GM19023 (cell line): ENCODE results near the gene ZXDC.

Experiments used
- ATAC-seq: cut with Tn5 transposase; IDR thresholded peaks from one replicate; pipeline ENCODE4 v1.9.1; 2021; ENCODE audit warnings: mild to moderate bottlenecking, moderate library complexity; ENCODE audit not compliant: unreplicated experiment

ZXDC gene

GRCh38 chr3:126476166-126477060, 722 bp upstream of the ZXDC start:
- ATAC-seq: peak; percentile 24

DNA sequence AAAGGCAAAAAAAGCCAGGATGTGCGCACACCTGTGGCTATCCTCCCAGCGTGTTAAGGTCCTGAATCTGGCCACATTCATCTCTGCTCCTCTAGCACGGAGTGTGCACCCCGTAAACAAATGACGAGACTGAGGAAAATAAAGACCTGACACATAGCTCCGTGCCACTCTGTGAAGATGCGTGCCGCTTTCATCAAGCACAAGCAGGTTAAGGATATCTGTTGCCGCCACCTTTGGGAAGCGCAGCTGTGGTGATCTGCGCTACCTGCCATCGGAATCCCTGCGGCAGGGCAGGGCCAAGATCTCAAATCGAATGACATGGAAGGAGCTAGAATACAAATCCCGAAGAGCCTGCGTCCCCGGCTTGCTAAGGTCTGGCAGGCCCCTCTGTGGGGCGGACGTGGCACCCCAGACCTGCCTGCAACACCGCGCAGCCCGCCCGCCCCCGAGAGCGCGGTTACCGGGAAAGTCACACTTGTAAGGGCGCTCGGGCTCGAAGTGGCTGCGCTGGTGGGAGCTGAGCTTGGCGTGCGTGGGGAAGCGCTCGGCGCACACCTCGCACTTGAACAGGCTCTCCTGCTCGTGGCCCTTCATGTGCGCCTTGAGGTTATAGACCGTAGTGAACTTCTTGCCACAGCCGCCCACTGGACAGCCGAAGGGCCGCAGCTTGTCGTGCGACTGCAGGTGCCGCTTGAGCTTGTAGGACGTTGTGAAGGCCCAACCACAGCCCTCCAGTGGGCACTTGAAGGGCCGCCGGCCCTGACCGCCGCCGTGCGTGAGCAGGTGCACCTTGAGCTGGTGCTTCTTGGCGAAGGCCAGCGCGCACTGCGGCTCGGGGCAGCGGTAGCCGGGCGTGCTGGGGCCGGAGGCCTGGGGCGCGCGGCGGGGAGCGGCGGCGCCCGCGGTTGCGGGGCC, 936 bp downstream of the ZXDC start:
- ATAC-seq: peak; percentile 17

DNA sequence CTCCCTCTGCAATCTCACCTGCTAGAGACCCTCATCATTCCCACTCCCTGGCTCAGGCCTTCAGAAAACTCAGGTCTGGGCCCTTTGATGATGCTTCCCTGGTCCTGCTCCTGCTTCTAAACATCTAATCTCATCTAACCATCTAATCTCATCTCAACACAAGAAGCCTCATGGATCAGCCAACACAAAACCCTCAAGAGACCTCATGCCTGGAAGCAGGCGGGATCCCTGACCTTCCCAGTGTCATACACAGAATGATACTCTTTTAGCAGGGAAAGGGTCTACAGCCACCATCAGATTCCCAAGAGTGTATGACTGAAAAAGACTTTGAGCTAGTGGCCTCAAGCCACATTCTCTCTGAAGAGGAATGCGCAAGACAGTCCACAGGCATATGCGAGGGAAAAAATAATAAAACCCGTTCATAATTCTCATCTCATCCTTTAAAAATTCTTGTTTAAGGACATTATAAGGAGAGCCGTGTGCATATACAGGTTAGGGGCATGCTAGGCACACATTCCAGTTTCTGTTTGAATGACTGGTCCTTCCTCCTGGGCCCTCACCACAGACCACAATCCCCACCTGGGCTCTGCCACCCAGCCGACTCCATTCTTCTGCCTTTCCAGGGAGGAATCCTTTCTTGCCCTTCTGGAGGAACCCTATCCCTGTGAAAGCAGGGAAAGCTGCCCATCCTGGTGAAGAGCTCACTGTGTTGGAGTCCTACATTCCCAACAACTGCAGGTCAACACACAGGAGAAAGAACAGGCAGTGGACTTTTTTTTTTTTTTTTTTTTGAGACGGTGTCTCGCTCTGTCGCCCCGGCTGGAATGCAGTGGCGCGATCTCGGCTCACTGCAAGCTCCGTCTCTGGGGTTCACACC, 2.2 kb downstream of the ZXDC start:
- ATAC-seq: no peak

- ATAC-seq: no peak
These were observed 3.2 kb downstream of the ZXDC start for GRCh38 chr3:126472277-126473006.

DNA sequence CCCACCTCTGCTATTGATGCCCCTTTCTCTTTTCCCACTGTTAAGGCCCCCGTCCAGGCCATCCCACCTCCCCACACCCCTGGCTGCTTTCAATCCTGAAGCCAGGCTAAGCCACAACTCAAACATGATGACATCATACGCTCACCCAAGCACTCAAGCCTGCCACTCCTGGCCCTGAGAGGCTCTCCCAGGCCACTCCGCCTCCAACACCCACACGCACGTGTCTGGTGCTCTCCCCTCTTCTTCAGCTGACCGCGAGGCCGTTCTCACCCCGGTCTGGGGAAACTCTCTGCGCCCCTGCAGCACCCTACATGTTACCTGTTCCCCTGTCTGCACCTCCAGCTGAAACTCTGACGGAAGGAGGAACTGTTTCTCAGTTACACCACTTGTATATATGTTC, 6.2 kb downstream of the ZXDC start:
- ATAC-seq: no peak

- ATAC-seq: no peak
These were observed 7.4 kb downstream of the ZXDC start for GRCh38 chr3:126468028-126468891.

GRCh38 chr3:126467611-126467955, 8.1 kb downstream of the ZXDC start:
- ATAC-seq: no peak

- ATAC-seq: no peak
These were observed 8.6 kb downstream of the ZXDC start for GRCh38 chr3:126466886-126467610.

DNA sequence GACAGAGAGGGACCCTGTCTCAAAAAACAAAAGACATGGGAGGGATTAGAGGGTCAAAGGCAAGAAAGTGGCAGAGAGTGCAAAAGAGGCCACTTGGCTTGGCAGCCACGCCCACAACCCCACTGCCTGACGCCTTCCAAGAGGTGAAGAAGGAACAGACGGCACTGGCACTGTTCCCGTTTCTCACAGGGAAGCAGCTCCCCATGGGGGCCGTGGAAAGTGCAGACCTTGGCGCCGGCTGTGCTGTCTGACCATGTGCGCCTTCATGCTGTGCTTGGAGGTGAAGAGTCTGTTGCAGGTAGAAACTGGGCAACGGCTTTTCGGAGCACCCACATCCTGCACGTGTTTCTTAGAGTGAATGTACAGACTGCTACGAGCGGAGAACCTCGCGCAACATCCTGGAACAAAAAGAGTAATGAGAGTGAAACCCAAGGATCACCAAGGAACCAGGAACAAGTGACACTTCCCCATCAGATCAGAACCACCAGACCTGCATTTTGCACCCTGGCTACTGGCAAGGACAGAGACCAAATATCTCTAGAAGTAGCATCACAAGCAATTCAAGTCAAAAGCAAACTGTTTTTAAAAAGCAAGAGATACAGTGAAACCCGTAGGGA, 9.7 kb downstream of the ZXDC start:
- ATAC-seq: no peak

DNA sequence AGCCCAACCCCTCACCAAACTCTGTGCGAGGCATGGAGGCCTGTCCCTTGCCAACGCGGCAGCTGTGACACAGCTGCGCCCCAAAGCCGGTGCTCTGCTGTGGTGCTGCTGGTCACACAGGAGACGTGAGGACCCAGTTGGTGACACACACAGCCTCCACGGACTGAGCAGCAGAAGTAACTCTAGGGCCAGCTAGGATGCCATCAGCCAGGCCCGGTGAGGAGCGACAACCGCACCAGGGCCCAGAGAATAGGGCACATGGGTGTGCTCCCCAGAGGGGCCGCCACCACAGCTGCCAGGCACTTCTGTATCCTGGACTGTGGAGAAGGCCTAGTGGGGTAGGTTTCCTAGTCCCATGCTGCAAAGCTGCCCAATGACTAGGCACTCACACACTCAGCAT, 10.7 kb downstream of the ZXDC start:
- no peak for ATAC-seq

GRCh38 chr3:126464494-126464893, 11.2 kb downstream of the ZXDC start:
- ATAC-seq: no peak

DNA sequence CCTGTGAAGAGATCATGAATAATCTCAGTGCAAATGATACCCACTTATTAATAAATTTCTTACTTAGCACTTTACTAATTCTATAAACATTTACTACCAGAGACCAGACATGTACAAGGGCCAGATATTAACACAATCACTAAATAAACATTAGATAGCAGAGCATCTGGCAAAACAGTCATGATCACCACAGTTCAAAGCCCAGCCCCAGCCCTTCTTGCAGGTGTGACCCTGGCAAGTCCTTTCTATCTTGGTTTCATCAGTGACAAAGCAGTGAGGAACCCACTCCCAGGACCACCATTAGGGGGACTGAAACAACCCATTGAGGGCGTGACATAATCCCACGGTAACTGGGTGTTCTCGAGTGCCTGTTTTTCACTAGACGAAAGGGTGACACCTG, 11.6 kb downstream of the ZXDC start:
- no peak for ATAC-seq

DNA sequence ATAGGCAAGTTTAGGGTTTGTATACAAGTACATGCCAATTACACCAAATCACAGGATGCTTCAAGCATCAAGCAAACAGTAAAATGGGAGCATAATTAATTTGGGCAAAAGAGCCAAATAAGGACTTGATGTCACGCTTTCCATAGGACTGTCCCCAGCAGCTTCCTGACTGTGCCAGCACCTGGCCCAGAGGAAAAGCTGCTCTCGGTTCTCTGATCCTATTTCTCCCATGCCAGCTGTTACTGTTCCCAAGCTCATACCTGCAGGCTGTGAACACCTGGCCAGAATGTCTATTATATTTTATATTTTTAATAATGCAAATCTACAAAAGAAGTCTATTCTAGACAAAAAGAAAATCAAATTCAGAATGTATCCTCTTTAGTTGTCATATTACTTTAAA, 12.2 kb downstream of the ZXDC start:
- no peak for ATAC-seq

- no peak for ATAC-seq
These were observed 14.1 kb downstream of the ZXDC start for GRCh38 chr3:126461450-126462070.

DNA sequence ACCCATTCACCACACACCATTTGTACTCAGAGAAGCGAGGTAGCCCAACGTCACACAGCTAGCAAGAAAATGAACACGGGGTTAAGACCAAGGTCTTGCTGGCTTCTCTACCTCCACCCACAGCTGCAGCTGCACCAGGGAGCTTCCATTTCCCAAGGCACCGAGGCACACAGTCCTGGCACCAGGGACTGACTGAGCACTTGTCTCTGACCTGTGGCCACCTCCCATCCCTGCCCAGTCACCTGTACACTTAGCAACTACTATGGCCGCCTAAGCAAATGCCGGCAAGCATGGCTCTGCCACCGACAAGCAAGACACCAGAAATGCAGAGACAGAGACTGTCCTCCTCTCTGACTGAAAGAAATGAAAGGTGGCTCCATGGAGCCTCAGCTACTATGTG, 15.3 kb downstream of the ZXDC start:
- no peak for ATAC-seq

DNA sequence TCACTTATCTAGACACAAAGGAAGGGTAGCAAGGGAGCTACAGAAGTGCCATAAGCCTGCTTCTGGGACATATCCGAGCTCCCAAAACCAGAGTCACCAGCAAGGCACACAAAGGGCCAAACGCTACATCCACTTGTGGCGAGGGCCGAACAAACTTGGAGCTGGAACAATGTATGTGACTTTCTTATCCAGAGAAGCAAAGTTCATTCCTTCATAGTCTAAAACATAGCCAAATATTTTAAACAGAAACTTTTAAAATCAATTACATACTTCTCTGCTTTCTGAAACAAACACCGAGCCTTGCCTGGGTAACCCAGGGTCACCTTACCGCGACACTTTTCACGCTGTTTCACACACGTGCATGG, 15.9 kb downstream of the ZXDC start:
- ATAC-seq: no peak

GRCh38 chr3:126459111-126459762, 16.5 kb downstream of the ZXDC start:
- no peak for ATAC-seq
